Neural progenitor cell (in vitro differentiated cells): ENCODE data around the gene APOC3. TPM values are rescaled to one million over a fixed set of nuclear protein-coding genes. Genes with fewer than 3 reads are reported as not detected.

Experiments
- DNase-seq: peaks from one replicate; pipeline ENCODE4 v3.0.0-alpha.2; 2016; ENCODE audit warnings: low spot score
- H2AFZ ChIP-seq: fragments of 200-600 bp; sonication (generic); replicated peaks from 2 replicates; pipeline ENCODE4 v1.6.1; 2016; ENCODE audit warnings: antibody characterized with exemption
- H3F3A ChIP-seq: fragments of 200-600 bp; sonication (generic); 2 replicates; pipeline ENCODE4 v1.6.1; 2016; ENCODE audit warnings: antibody characterized with exemption, low read depth
- H3K27ac ChIP-seq: fragments of 200-600 bp; sonication (generic); 2 replicates; pipeline ENCODE4 v1.5.1; 2016; ENCODE audit warnings: mild to moderate bottlenecking
- H3K27me3 ChIP-seq: fragments of 200-600 bp; sonication (generic); 2 replicates; pipeline ENCODE4 v1.6.1; 2016; ENCODE audit warnings: mild to moderate bottlenecking, moderate library complexity
- H3K36me3 ChIP-seq: fragments of 200-600 bp; sonication (generic); 2 replicates; pipeline ENCODE4 v1.5.1; 2016
- H3K4me1 ChIP-seq: fragments of 200-600 bp; sonication (generic); 2 replicates; pipeline ENCODE4 v1.6.1; 2016; ENCODE audit warnings: mixed run types
- H3K4me2 ChIP-seq: fragments of 200-600 bp; sonication (generic); 2 replicates; pipeline ENCODE4 v1.6.1; 2016
- H3K4me3 ChIP-seq: fragments of 200-600 bp; sonication (generic); 2 replicates; pipeline ENCODE4 v1.5.1; 2016
- H3K79me2 ChIP-seq: fragments of 200-600 bp; sonication (generic); 2 replicates; pipeline ENCODE4 v1.6.1; 2016; ENCODE audit warnings: low read depth
- H3K9ac ChIP-seq: fragments of 200-600 bp; sonication (generic); 2 replicates; pipeline ENCODE4 v1.6.1; 2016
- H3K9me3 ChIP-seq: fragments of 200-600 bp; sonication (generic); 2 replicates; pipeline ENCODE4 v1.5.1; 2016; ENCODE audit warnings: low read depth
- H4K20me1 ChIP-seq: fragments of 200-600 bp; sonication (generic); 2 replicates; pipeline ENCODE4 v1.6.1; 2016; ENCODE audit warnings: low read depth
- H3K27ac Mint-ChIP-seq: 3 replicates; pipeline ENCODE4 v1.8.0; 2021; ENCODE audit warnings: mixed read lengths
- H3K27me3 Mint-ChIP-seq: 2 replicates; pipeline ENCODE4 v1.8.0; 2022; ENCODE audit warnings: low read depth, mild to moderate bottlenecking, inconsistent platforms, moderate library complexity, mixed read lengths; ENCODE audit not compliant: insufficient read depth
- H3K36me3 Mint-ChIP-seq: 3 replicates; pipeline ENCODE4 v1.8.0; 2021; ENCODE audit warnings: mixed read lengths
- H3K4me1 Mint-ChIP-seq: 3 replicates; pipeline ENCODE4 v1.8.0; 2021; ENCODE audit warnings: mixed read lengths
- H3K4me3 Mint-ChIP-seq: 3 replicates; pipeline ENCODE4 v1.8.0; 2021; ENCODE audit warnings: mild to moderate bottlenecking, moderate library complexity, mixed read lengths
- H3K9me3 Mint-ChIP-seq: 3 replicates; pipeline ENCODE4 v1.8.0; 2020; ENCODE audit warnings: mixed read lengths
- EZH2 ChIP-seq: fragments of 200-600 bp; sonication (generic); IDR thresholded peaks from 2 replicates; pipeline ENCODE4 v1.6.1; 2017; ENCODE audit warnings: antibody characterized with exemption, mild to moderate bottlenecking, moderate library complexity
- EZH2phosphoT487 ChIP-seq: fragments of 200-600 bp; sonication (generic); IDR thresholded peaks from 2 replicates; pipeline ENCODE4 v1.6.1; 2017; ENCODE audit warnings: antibody characterized with exemption
- total RNA-seq: library from RNA; depleted of rRNA; stranded (reverse); fragments of >200 nt; gene quantifications from 2 replicates; pipeline ENCODE4 v1.2.3, GENCODE V29; 2015; ENCODE audit warnings: low replicate concordance
- TF ChIP-seq, protein P1 (sequence below): fragments of 200-600 bp; sonication (generic); IDR thresholded peaks from 2 replicates; pipeline ENCODE4 v1.5.1; 2017; ENCODE audit warnings: antibody characterized with exemption, mild to moderate bottlenecking

Gene APOC3
- total RNA-seq, 1 donor from 2014 or later: not detected

DNA sequence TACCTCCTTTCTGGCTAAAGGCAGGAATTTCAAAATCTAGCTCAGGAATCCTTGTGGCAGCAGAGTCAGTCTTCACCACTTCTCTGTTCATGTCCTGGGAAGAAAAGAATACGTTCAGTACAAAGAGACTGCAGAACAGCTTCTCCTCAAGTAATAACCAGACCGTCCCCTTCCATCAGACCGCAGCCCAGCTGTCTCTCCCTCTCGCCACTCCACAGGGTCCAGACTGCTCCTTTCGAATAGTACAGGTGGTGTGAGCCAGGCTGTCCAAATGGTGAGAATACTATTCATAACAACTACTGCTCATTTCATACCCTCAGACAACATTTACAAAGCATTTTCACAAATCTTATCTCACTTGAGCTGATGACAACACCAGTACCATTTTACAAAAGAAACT lies 42.7 kb upstream of the APOC3 start:
- TF ChIP-seq, protein P1, sequence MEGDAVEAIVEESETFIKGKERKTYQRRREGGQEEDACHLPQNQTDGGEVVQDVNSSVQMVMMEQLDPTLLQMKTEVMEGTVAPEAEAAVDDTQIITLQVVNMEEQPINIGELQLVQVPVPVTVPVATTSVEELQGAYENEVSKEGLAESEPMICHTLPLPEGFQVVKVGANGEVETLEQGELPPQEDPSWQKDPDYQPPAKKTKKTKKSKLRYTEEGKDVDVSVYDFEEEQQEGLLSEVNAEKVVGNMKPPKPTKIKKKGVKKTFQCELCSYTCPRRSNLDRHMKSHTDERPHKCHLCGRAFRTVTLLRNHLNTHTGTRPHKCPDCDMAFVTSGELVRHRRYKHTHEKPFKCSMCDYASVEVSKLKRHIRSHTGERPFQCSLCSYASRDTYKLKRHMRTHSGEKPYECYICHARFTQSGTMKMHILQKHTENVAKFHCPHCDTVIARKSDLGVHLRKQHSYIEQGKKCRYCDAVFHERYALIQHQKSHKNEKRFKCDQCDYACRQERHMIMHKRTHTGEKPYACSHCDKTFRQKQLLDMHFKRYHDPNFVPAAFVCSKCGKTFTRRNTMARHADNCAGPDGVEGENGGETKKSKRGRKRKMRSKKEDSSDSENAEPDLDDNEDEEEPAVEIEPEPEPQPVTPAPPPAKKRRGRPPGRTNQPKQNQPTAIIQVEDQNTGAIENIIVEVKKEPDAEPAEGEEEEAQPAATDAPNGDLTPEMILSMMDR: no peak
- TF ChIP-seq EZH2 (no peak), EZH2phosphoT487 (no peak)
- no peaks in the 10 kb centered on the region for H4K20me1 ChIP-seq
- peak overlapping the region; percentile 61 for H3K9ac ChIP-seq
- H2AFZ ChIP-seq: peak overlapping the region; percentile 90
- Mint-ChIP-seq H3K4me1 (peaks cover 14% of the 10 kb centered on the region), H3K27me3 (peaks cover 4% of the 10 kb centered on the region), H3K27ac (no peak overlapping the region), H3K9me3 (no peaks in the 10 kb centered on the region), H3K36me3 (peaks cover 18% of the 10 kb centered on the region), H3K4me3 (peak overlapping the region; percentile 98)
- H3K36me3 ChIP-seq: no peaks in the 10 kb centered on the region
- no peaks in the 10 kb centered on the region for H3K4me1 ChIP-seq
- peaks cover 11% of the 10 kb centered on the region for H3K27me3 ChIP-seq
- DNase-seq: no peak
- H3K4me3 ChIP-seq: peak overlapping the region; percentile 87
- no peaks in the 10 kb centered on the region for H3F3A ChIP-seq
- peaks cover 16% of the 10 kb centered on the region for H3K79me2 ChIP-seq
- H3K9me3 ChIP-seq: no peaks in the 10 kb centered on the region
- H3K27ac ChIP-seq: no peak overlapping the region
- peak overlapping the region; percentile 85 for H3K4me2 ChIP-seq

DNA sequence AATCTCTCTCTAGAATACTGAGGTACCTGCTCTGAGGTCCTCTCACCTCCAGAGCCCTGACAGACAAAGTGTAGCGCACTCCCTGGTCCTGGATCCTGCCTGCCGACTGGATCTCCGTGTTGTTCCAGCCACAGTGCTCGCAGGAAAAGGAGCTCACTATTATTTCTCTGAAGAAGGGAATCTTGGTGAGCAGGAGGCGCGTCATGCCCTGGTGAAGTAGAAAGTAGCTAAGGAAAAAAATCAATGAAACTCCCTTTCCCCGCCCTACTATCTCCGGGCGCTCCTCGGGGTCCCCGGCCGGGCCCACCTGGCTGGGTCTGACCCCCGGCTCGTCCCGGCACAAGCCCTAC lies 42.3 kb upstream of the APOC3 start:
- TF ChIP-seq, protein P1: no peak
- TF ChIP-seq EZH2phosphoT487: no peak
- TF ChIP-seq EZH2: no peak
- peak overlapping the region; percentile 87 for H3K4me3 ChIP-seq
- peak overlapping the region; percentile 61 for H3K9ac ChIP-seq
- no peaks in the 10 kb centered on the region for H3K4me1 ChIP-seq
- DNase-seq: no peak
- H4K20me1 ChIP-seq: no peaks in the 10 kb centered on the region
- H3K27ac Mint-ChIP-seq: no peak overlapping the region
- peak overlapping the region; percentile 90 for H2AFZ ChIP-seq
- peaks cover 14% of the 10 kb centered on the region for H3K36me3 Mint-ChIP-seq
- H3K4me3 Mint-ChIP-seq: peak overlapping the region; percentile 98
- no peaks in the 10 kb centered on the region for H3K9me3 ChIP-seq
- H3K36me3 ChIP-seq: no peaks in the 10 kb centered on the region
- no peaks in the 10 kb centered on the region for H3F3A ChIP-seq
- no peak overlapping the region for H3K27ac ChIP-seq
- peaks cover 16% of the 10 kb centered on the region for H3K79me2 ChIP-seq
- peaks cover 11% of the 10 kb centered on the region for H3K27me3 ChIP-seq
- peaks cover 4% of the 10 kb centered on the region for H3K27me3 Mint-ChIP-seq
- no peaks in the 10 kb centered on the region for H3K9me3 Mint-ChIP-seq
- H3K4me1 Mint-ChIP-seq: peaks cover 14% of the 10 kb centered on the region
- H3K4me2 ChIP-seq: peak overlapping the region; percentile 85

DNA sequence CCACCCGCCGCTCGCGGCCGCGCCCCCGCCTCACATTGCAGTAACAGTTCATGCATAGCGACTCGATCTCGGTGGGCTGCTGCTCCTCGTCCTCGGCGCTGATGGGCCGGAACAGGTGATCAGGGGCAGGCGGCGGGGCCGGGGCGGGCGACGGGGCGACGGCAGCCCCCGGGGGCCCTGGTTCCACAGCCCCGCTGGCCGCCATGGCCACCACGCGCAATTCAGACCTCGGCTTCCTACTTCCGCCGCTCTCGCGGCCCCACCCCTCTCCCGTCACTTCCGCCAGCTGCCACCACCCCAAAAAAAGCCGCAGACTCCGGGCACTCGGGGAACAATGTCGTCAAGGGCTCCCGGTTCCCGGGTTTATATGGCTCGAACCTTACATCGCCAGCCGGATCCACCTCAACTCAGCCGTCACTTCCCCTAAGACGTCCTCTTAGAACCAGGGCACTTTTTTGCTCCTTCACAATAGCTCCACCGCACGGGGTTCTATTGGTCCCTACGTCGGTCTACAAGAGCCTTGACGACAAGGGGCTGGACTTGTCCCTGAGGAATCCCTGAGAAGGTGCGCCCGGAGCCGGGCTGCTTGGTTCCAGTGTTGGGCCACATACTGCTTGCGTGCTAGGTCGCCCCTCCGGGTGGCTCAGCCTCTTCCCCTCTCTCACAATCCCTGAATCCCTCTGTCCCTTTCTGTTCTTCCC lies 41.8 kb upstream of the APOC3 start, which contains the start of gene ZPR1:
TSS of gene ZPR1 (minus strand) at position 238 of the 701 bp plus-strand sequence. CDS start at position 205, 33 bp downstream.
- Histone ChIP-seq H3K27ac (no peak within 1 kb of the TSS), H2AFZ (peak within 1 kb of the TSS; percentile 90), H3F3A (no peaks in the 10 kb centered on the region), H3K4me1 (peaks cover 5% of the 10 kb centered on the region), H3K36me3 (no peaks in the 10 kb centered on the region), H3K27me3 (peaks cover 11% of the 10 kb centered on the region), H3K79me2 (peaks cover 16% of the 10 kb centered on the region), H3K9ac (peak within 1 kb of the TSS; percentile 61), H4K20me1 (no peaks in the 10 kb centered on the region), H3K9me3 (no peaks in the 10 kb centered on the region), H3K4me3 (peak within 1 kb of the TSS; percentile 87), H3K4me2 (peak within 1 kb of the TSS; percentile 85)
- Mint-ChIP-seq H3K9me3 (no peaks in the 10 kb centered on the region), H3K4me1 (peaks cover 14% of the 10 kb centered on the region), H3K4me3 (peak within 1 kb of the TSS; percentile 98), H3K27me3 (peaks cover 4% of the 10 kb centered on the region), H3K27ac (peak within 1 kb of the TSS; percentile 54), H3K36me3 (peaks cover 14% of the 10 kb centered on the region)
- DNase-seq: peak; percentile 73
- TF ChIP-seq, protein P1: no peak
- TF ChIP-seq EZH2: no peak
- TF ChIP-seq EZH2phosphoT487: no peak
